HG02798 (cell line): ENCODE results near the gene ZCCHC18.
"Not testable (repeated sequence)": the region's sequence is repeated elsewhere in the genome, so short reads cannot be mapped to it uniquely, and the experiment has no call there.

ENCODE experiments used
- ATAC-seq: cut with Tn5 transposase; IDR thresholded peaks from one replicate; pipeline ENCODE4 v1.9.1; 2021; ENCODE audit warnings: mild to moderate bottlenecking; ENCODE audit not compliant: unreplicated experiment, poor library complexity

Gene ZCCHC18

GRCh38 chrX:104112326-104112951 lies at the start of gene ZCCHC18:
ZCCHC18 (plus strand) TSS chrX:104112523; CDS start chrX:104114112, 1,589 bp downstream.
- peak; percentile 84 for ATAC-seq

GRCh38 chrX:104062636-104063035 lies 49.7 kb upstream of the ZCCHC18 start:
- ATAC-seq, result not testable (repeated sequence)

- peak; percentile 90 for ATAC-seq
These were observed 36.4 kb upstream of the ZCCHC18 start, which contains the start of gene TMSB15C for GRCh38 chrX:104075778-104076445. TMSB15C (minus strand) TSS chrX:104076236.

DNA sequence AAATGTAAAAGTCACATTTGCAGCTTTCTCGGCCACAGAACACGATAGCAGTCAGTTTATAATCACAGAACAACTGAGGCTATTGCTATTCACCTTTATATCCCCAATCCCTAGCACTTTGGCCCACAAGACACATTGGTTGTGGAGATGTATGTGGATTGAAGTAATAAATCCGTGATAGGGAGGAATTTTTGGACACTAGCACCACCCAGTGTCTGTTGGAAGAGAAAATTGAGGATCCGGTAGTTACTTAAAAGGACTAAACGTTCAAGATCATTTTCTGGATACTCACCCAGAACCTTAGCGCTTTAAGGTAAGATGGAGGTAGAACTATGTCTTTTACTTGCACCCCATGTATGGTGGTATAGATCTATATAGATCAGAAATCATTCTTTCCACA lies 34.5 kb upstream of the ZCCHC18 start:
- not testable (repeated sequence) for ATAC-seq

GRCh38 chrX:104084063-104084462 lies 28.3 kb upstream of the ZCCHC18 start:
- no peak for ATAC-seq

GRCh38 chrX:104084534-104085277 lies 27.6 kb upstream of the ZCCHC18 start:
- ATAC-seq, result no peak

DNA sequence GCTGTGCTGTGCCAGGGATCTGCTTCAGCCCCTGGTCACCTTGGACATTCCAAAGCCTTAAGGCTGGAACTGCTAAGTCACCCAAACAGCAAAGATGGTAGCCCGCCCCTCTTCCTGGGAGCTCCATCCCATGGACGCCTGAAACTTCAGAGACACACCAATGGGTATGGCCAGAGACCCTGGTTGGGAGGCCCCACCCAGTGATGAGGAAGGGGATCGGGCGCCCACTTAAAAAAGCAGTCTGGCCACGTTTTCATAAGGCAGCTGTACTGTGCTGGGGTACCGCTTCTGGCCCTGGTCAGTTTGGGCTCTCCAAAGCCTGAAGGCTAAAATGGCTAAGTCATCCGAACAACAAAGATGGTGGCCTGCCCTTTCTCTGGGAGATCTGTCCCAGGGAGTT lies 26.8 kb upstream of the ZCCHC18 start:
- ATAC-seq, result no peak

GRCh38 chrX:104085919-104086318 lies 26.4 kb upstream of the ZCCHC18 start:
- ATAC-seq, result no peak

- peak; percentile 75 for ATAC-seq
These were observed 14.0 kb upstream of the ZCCHC18 start for GRCh38 chrX:104098151-104098808.

- ATAC-seq, result no peak
These were observed 13.4 kb upstream of the ZCCHC18 start for GRCh38 chrX:104098919-104099318.

DNA sequence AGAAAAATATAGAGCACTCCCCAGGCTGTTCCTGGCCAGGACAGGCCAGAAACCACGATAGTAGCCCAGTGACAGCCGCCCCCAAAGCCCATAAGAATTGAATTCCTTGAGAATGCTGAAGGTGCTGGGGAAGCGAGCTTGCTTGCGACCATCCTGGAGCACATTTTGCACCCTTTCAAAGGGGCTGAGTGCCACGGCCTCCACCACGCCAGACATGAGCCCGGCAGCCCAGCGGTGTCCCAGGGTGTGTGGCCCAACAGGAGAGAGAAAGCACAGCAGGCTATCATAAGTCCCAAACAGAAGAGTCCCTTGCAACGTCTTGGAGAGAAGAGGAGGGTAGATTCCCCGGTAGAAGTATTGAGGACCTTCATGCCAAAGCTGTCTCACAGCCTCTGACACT lies 7.6 kb upstream of the ZCCHC18 start:
- no peak for ATAC-seq

- no peak for ATAC-seq
These were observed 6.7 kb upstream of the ZCCHC18 start for GRCh38 chrX:104105330-104106262.

- no peak for ATAC-seq
These were observed 3.4 kb upstream of the ZCCHC18 start for GRCh38 chrX:104108955-104109354.

DNA sequence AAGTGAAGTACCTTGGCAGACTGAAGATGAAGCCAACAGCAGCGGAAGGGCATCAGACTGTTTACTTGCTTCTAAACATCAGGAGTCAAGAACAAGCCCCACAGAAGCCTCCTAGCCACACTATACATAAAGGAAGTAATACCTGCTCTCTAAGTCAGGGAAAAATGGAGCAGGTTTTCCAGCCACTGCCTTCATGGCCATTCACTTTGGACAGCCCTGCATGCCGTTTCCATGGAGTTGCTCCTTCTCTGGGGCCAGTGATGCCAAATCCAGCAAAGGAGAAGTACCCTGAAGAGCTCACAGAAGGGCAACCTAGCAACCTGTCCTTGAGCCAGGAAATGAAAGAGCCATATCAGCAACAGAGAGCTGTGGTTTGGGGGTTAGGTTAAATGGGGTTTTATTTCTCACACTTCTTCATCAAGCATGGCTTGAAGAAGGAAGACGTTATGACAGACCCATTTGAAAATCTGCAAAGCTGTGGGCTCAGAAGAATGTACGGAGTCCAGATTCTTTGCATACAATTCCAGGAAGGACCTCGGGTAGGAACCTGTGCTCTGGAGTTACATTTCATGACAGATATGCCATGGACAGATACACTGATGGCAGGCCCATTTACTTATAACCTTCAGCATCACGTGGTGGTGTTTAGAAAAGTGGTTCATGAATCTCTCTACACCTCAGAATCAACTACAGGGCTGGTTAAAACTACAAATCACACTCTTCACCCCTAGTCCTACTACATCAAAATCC lies 1.7 kb upstream of the ZCCHC18 start:
- peak; percentile 46 for ATAC-seq

DNA sequence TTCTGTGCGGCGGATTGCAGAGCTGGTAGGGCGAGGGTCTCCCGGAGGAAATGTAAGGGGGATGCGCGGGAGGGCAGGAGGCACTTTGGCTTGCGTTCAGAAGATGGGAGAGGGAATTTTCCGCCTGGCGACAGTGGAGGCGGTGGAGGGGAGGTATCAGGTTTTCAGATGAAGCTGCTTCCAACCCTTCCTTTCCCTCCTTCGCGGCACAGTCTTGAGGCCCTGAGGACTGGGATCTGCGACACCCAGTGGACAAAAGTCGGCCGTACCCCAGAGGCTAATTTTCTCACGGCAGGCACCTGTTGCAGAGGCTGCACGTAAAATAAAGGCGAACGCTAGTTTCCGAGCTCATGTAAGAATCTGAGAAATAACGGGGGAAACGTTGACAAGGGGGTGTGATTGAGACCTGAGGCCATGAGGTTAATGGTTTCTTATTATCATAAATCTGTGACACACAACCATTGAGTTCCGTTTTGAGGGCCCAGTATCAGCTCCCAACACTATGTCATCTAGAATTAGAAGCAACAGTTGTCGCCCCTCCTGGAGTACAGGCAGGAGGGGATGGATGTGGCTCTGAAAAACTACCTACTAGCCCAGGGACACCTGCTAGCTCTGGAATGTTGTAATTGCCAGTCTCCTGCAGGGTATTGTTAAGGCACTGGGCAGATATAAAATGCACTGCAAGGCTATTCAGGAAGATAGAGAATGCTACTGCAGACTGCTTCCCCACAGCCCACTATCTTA lies 1.1 kb downstream of the ZCCHC18 start:
- ATAC-seq, result peak; percentile 50

- no peak for ATAC-seq
These were observed 5.4 kb downstream of the ZCCHC18 start for GRCh38 chrX:104117759-104118158.

GRCh38 chrX:104118765-104119164 lies 6.4 kb downstream of the ZCCHC18 start:
- no peak for ATAC-seq

- ATAC-seq, result no peak
These were observed 10.5 kb downstream of the ZCCHC18 start for GRCh38 chrX:104122829-104123228.
